Islet precursor cell (in vitro differentiated cells): ENCODE measurements around the gene APOBR.
A peak's percentile ranks its signal among the peaks of the same experiment; 100 is the strongest.
"Not testable (repeated sequence)": the region's sequence is repeated elsewhere in the genome, so short reads cannot be mapped to it uniquely, and the experiment has no call there.

Experiments
- DNase-seq: peaks from one replicate; pipeline ENCODE4 v3.0.0-alpha.2; 2018

The APOBR gene

GRCh38 chr16:28494121-28494851 is at the start of gene APOBR:
Gene APOBR, plus strand, starts transcription at chr16:28494643. Its CDS starts 39 bp downstream, at chr16:28494682.
- DNase-seq, result no peak

- DNase-seq, result not testable (repeated sequence)
These were observed 48.1 kb upstream of the APOBR start for GRCh38 chr16:28446388-28446787.

- DNase-seq, result not testable (repeated sequence)
These were observed 47.4 kb upstream of the APOBR start for GRCh38 chr16:28447081-28447480.

- no peak for DNase-seq
These were observed 20.7 kb upstream of the APOBR start for GRCh38 chr16:28473714-28474265.

- DNase-seq, result no peak
These were observed 19.2 kb upstream of the APOBR start for GRCh38 chr16:28475221-28475620.

GRCh38 chr16:28477311-28477920 is 17.0 kb upstream of the APOBR start:
- DNase-seq, result no peak

- DNase-seq, result no peak
These were observed 15.8 kb upstream of the APOBR start for GRCh38 chr16:28478506-28479180.

- DNase-seq, result no peak
These were observed 12.4 kb upstream of the APOBR start for GRCh38 chr16:28482026-28482425.

GRCh38 chr16:28483361-28483760 is 11.1 kb upstream of the APOBR start:
- not testable (repeated sequence) for DNase-seq

- DNase-seq, result no peak
These were observed 8.2 kb upstream of the APOBR start for GRCh38 chr16:28486266-28486665.

- DNase-seq, result peak; percentile 75
These were observed 3.0 kb upstream of the APOBR start for GRCh38 chr16:28491230-28491969.

GRCh38 chr16:28491970-28492474 is 2.4 kb upstream of the APOBR start, which contains the start of gene CLN3:
Gene CLN3, minus strand, starts transcription at chr16:28492074. Its CDS starts 315 bp downstream, at chr16:28491759.
- peak; percentile 97 for DNase-seq

- no peak for DNase-seq
These were observed 1.9 kb upstream of the APOBR start for GRCh38 chr16:28492511-28492910.

- no peak for DNase-seq
These were observed 803 bp downstream of the APOBR start for GRCh38 chr16:28495098-28495793.

GRCh38 chr16:28495795-28496749 is 1.6 kb downstream of the APOBR start:
- no peak for DNase-seq

- DNase-seq, result no peak
These were observed 2.4 kb downstream of the APOBR start for GRCh38 chr16:28496844-28497243.

- no peak for DNase-seq
These were observed 2.9 kb downstream of the APOBR start for GRCh38 chr16:28497386-28497785.

GRCh38 chr16:28497861-28498599 is 3.6 kb downstream of the APOBR start:
- no peak for DNase-seq

GRCh38 chr16:28498666-28499381 is 4.4 kb downstream of the APOBR start:
- DNase-seq, result no peak
